ENCODE measurements around the gene SPAG6.

GRCh38 chr10:22314852-22315251 is 30.4 kb upstream of the SPAG6 start:
- TF ChIP-seq CTCF (IDR thresholded peaks at IDR 0.05; ENCODE audit: borderline replicate concordance, extremely low read depth, low read length, poor library complexity, severe bottlenecking): no peak
- TF ChIP-seq EZH2 (IDR thresholded peaks at IDR 0.05; ENCODE audit: borderline replicate concordance, low read depth, low read length, severe bottlenecking): no peak
